PC-9 (cell line): Measurements from ENCODE around the gene SUMF1.

Source experiments
- CTCF ChIP-seq: fragments of 200-600 bp; sonication (generic); conservative IDR thresholded peaks from 2 replicates; pipeline ENCODE4 v1.6.1; 2017; ENCODE audit warnings: mixed run types, antibody characterized with exemption, mild to moderate bottlenecking, moderate library complexity
- EZH2 ChIP-seq: fragments of 200-600 bp; sonication (generic); IDR thresholded peaks from 2 replicates; pipeline ENCODE4 v1.8.0; 2017; ENCODE audit warnings: antibody characterized with exemption, low read depth

GRCh38 chr3:4350789-4351163, 116.3 kb downstream of the SUMF1 start:
- TF ChIP-seq EZH2 (no peak), CTCF (peak; percentile 80)
